Fibroblast of skin of right biceps (primary cell): ENCODE data around the gene USP25.
A peak's percentile ranks its signal among the peaks of the same experiment; 100 is the strongest.

Source experiments
- DNase-seq: peaks from one replicate; pipeline ENCODE4 v3.0.0-alpha.2; 2013

USP25 gene

DNA sequence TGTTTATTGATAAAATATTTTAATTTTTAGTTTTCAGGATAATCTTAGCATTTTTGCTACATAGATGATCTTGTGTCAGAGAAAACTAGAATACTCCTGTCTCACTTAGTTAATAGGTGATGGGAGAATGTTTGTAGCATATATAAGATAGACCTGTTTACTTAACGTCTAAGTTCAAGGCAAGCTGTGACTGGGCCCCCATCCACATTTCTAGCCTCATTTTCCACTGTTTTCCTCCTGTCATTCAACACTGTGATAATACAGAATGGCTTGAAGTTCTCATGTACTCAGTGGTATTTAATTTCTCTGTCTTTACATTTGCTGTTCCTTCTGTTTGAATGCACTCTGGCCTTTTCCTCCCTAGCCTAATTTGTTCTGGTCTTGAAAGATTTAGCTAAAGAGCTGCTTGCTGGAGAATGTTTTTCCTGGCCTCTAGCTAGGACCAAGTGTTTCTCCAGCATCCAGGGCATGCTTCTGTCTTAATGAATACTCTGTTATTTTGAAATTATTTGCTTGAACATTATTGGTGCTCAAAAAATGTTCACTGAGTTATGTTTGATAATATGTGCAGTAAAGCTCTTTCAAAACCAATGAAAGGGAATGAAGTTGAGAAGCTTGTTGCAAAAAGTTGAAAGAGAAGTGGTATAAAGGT, 37.3 kb downstream of the USP25 start:
- DNase-seq, result no peak

DNA sequence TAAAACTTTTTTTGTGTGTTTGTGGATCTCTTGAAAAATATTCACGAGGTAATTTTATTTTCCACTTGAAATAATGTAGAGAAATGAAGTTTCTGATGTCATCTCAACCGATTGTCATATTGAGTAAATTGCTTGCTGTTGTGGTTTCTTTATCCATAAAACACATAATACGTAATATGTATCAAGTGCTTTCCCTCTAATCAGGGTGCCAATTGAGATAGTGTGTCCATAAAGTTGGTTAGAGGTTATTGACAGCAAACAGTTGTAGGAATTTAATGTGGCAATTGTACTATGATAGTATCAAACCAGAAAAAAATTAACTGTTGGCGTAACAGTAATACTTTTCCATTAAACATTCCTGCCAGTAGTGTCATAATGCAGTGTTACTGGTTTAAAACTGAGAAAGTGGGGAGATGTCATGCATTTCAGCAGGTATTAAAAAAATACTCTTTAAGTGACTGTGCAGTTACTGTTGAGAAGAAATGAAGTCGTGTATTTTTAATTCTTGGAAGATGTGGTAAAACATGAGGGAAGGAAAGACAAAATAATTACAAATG, 38.3 kb downstream of the USP25 start:
- DNase-seq, result peak; percentile 44

DNA sequence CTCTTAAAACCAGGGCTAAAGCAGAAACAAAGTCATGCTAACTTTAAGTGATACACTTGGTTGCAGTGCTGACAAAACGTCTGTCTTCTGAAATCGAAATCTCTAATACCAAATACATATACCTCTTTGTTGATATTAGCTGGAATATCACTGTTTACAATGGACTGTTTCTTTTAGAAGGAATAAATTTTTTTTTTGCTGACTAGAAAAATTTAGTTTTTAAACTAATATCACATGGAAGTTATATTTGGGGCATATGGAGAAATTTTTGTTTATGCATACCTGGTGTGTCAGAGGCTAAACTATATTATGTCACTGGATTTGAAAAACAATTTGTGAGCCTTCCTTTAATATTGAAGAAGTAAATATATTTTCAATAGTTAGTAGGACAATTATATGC, 39.1 kb downstream of the USP25 start:
- no peak for DNase-seq

DNA sequence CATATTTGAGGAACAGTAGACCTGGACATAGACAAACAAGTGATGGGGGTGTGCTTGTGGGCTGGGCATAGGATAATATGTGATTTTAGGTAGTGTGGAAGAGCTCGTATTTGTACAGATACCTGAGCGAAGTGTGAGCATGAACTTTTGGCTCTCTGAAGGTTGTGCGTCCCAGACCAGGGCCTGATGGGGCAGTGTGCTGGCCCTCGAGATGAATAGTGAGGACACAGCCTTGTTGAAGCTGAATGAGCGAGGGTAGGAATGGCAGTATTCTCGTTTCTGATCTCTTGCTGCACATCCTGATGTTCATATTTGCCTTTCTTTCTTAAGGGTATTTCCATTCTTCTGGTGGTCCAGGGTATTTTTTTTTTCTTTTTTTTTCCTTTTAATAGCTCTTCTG, 41.5 kb downstream of the USP25 start:
- no peak for DNase-seq

DNA sequence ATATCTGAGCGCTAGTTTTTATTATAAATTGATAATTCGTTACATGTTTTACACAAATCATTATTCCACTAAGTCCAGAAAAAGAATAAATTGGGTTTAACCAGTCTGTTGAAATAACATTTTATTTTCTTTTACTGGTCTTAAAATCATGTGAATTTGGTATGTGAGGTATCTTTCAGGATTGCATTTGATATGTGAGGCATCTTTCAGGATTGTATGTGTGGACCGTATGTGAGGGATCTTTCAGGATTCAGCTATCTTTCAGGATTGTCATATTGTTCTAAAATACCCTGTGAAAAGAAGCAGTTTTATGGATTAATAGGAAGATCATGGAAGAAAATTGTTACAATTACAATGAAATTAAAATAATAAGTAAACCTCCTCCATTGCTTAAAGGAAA, 42.9 kb downstream of the USP25 start:
- DNase-seq, result peak; percentile 38

DNA sequence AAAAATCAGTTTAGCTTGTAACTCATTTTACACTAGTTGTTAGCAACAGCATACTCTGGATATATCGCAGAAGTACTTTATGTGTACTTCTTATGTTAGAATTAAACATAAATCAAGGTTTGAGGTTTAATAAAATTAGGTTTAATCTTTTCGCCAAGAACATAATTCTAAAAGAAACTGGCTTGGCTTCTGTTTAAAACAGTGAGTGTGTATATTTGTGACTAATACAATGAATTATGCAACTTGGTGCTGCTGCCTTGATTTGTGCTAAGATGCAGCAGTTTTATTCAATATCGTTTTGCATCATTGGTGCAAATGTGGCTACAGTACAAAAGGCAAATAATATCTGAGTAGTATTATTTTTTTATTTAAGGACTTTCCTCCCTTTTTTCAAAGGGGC, 44.8 kb downstream of the USP25 start:
- peak; percentile 61 for DNase-seq

DNA sequence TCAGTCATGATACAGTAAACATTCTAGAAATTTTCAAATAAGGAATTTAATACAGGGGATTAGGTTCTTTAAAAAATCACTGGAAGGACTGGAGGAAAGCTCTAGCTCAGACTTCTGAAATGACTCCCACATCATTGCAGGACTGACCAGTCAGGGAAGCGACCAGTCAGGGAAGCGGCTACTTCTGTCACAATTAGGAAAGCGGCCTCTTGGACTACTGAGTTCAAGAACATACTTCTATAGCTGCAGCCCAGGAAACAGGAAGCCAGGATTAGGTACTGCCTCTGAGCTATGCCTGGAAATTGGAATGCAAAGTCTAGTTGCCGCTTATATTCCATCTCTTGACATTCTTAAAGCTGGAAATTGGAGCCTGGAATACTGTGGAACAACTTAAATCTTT, 45.5 kb downstream of the USP25 start:
- no peak for DNase-seq

DNA sequence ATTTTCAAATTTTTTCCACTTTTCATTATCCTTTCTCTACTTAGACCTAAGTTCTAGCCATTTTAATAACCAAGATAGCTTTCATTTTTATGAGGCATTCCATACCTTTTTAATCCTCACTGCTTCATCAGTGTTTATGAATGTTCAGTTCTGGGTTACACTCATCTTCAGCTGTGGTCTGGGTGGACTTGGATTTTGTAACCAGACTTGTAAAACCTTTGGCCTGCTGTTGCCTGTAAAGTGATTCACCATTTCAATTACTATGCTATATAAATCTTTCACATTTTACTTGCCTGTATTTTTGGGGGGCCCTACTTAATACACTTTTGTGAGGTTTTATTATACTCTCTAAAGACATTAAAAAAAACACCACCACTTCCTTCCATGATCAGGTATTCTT, 46.2 kb downstream of the USP25 start:
- peak; percentile 84 for DNase-seq

DNA sequence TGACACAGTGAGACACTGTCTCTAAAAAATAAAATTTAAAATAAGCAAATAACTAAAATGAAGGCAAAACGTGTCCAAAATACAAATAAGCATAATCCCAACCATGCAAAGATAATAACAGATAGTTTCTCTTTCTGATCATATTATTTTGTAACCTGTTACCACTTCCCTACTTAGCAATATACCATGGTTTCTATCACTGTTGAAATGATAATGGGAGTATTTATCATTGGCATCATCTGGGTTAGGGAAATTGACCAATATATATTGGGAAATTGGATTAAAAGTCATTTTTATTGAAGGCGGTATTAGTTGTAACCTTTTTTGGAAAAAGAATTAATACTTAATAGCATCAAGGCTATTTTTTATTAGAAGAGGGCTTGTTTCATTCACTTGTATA, 47.0 kb downstream of the USP25 start:
- no peak for DNase-seq

DNA sequence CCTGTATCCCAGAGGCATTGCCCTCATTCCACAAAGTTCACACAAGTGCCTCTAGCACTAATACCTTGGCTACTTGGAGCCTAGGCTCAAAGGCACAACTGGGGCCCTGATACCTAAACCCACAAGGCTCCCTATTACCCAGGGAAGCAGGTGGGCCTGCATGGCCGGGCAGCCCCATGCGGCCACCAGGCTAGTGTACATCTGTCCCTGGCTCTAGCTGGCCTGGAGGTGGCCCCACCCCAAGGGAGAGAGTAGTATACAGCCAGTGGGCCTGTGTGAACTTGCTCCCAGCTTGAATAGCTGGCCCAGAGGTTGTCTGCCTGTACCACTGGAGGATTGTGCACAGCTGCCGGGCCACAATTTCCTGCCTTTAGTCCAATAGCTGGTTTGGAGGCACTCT, 52.2 kb downstream of the USP25 start:
- no peak for DNase-seq

DNA sequence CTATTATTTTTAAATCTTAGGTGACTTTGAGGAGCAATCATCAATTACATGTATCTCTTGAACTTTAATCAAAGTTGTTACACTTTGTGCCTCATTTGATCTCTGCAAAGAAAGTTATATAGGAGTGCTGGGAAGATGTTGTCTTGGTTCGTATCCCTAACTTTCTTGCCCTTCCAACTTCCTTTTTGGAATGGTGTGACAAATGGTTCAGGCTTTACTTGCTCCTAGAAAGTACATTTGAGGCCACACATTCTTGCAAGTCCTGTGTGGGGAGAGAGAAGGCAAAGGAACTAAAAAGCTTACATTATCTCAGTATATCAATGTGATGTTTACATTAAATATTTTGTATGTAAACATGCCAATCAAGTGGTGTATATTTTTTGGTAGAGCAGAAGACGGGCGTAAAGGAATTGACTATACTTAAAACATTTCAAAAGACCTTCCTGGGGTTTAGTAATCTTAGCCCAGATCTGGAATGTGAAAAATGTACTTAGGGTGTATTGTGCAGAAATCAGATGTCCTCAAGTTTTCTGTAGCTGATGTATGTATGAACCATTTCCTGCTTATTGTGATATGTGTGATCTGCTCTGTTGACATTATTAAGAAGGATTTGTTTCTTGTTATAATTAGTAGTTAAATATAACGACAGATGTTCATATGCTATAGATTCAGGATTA, 59.2 kb downstream of the USP25 start:
- peak; percentile 75 for DNase-seq

DNA sequence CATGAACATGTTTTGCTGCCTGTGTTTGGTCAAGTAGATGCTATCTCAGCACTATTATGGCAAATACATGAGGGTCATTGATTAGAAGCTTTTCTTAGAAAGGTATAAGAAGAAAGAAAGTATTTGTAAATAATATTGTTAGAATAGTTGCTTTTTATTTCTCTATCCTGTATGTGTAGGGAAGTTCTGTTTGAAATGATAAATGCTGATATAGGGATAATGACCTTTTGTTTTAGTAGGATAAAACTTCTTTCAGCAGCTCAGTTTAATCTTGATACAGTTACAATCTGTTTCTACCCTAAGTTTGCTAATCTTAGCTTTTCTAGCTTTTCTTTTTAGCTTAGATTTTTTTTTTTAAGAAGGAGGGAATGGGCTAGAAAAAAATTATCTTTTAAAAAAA, 63.3 kb downstream of the USP25 start:
- no peak for DNase-seq

DNA sequence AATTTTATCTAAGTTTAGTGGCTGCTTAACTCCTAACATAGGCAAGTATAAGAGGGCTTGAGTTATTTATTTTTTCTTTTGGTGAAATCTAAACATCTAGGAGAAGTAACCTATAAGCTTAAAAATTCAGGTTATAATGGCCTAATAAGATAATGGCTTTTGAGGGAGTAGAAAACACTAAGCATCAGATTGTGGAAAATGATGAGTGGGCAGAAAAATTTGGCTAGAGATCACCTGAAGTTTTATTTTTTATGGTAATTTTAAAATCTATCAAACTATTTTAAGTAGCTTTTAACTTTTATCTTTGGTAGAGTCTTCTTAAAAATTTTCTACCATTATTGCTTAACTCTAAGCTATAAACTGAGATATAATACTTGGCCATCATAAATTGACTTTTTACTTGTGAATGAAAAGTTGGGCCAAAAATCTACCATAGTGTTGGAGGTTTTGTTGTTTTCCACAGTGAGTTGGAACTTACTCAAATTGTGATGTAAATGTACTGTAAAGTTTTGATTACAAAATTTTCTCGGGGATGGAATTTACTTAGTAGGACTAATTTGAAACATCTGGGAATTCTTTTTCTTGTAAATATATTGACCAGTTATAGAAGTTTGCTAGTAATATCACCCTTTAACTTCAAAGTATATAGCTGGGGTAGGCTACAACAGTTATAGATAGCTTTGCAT, 63.9 kb downstream of the USP25 start:
- DNase-seq, result peak; percentile 22

DNA sequence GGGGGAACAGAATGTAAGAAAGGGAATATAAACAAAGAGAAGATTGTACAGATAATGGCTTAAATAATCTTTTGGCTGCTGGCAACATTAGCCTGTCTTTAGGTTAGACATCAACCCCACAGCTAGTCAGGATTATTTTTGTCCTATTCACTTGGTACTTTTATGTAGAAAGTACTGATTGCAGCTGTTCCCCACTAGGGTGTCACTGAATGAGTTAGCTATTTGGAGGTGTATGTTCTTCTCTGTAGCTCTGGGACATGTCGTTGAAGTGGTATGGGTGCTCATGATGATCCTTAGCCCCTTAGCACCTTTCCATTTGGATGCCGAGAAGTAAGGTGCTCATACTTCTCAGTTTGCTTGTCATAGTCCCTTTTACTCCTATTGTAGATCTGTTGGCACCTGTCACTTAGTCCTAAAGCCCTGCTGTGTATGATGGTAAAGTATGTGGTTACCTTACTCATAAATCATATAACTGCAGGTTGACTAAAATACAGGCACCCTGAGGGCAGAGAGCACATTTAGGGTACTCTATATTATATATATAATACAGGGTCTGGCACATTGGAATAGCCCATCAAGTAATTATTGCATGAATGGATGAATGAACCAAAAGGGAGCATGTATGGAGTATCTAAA, 64.6 kb downstream of the USP25 start:
- DNase-seq, result no peak

DNA sequence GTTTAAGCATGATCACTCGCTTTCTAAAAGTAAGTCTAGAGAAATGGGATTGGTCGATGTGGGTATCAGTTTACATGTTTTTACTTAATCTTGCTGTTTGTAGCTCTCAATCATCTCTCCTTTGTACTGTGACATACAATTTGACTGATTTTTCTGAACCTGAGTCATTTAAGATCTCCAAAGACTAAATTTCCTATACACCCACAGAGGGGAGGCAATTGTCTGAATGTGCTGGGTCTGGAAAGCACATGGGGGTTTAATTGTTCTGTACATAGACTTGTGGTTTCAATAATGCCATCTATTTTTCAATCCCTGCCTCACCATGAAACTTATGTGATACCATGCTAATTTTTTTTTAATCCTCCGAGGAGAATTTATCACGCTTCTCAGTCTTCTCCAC, 65.8 kb downstream of the USP25 start:
- no peak for DNase-seq

DNA sequence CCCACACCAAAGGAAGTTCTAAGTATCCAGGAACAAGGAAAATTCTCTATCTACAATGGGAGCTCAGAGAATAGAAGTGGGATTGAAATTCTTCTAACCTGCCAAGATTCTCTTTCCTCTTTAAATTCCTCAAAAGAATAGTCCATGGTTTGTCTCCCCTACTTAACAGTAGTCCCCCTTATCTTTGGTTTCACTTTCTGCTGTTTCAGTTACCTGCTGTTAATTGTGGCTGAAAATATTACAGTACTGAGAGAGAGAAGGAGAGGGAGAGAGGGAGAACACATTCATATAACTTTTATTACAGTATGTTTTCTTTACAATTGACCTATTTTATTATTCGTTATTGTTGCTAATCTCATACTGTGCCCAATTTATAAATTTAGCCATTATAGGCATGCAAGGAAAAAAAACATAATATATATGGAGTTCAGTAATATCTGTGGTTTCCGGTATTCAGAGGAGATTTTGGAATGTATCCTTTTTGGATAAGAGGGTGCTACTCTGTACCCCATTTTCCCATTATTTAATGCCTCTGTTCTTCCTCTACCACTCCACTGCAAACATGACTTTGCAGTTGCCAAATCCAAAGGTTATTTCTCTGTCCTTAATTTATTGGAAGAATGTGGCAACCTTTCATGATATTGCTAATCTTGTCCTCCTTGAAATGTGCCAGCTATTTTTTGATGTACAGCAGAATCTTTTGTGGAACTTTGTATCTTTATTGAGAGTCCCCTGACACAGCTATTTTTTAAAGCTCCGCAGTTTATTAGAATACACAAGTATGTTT, 68.0 kb downstream of the USP25 start:
- no peak for DNase-seq

DNA sequence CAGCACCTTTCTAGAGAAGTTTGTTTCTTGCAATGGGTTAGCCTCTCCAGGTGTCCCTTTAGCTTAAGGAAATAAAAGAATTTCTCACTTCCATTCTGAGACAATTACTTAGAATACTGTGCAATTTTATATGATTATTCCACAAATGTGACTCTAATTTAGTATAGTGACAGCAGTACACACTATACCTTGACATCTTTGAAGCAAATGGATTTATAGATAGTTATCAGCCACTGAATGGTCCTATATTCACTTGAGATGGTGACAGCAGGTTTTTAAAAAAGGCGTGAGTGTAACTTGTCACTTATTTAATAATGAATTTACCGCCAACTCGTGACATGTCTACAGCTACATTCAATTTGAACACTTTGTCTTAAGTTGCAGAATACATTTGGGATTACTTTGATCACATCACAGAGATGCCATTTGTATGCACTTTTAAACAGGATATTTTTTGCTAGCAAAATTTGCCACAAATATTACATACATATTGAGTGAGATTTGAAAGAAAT, 71.6 kb downstream of the USP25 start:
- no peak for DNase-seq

DNA sequence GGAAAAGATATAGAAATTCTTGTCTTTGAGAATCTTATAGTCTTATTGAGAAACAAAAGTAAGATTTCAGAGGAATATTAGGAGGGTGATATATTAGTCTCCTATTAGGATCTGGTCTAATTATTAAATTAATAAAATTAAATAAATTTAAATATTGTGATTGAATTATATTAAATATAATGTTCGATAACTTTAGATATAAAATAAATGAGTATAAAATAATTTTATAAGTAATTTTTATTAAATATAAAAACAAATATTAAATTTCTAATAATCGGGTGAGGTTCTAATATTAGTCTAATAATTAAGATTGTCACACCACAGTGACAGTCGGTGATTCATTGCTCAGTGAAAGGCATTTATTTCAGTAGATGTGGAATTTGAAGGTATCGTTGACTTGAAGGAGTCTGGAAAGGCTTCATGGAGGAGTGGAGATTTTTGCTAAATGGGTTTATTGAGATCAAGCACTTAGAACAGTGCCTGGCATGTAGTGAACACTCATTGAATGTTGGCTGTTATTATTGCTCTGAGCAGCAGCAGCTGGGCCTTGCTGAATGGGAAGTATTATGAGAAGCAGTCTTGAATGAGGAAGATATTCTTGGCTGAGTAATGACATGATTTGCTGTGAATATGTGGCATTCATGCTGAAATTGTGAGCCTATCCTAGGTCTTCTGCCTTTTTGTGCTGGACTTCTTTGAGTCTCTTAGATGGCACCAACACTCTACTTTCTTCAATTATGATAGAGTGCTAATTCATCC, 74.6 kb downstream of the USP25 start:
- no peak for DNase-seq

DNA sequence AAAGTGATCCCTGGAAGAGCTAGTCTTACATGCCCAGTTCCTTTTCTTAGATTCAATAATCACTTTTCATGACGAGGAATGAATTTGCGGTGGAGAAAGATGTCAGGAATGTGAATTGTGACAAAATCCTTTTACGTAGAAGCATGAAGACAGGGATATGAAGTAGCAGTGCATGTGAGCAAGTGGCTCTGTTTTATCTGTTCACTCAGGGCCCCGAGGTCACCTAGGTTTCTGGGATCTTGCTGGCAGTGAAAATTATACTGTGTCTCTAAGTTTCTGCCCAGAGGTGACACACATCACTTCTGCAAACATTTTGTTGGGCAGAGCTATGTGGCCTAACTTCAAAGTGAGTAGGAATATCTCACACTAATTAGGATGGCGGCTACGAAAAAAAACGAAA, 79.3 kb downstream of the USP25 start:
- DNase-seq, result no peak

DNA sequence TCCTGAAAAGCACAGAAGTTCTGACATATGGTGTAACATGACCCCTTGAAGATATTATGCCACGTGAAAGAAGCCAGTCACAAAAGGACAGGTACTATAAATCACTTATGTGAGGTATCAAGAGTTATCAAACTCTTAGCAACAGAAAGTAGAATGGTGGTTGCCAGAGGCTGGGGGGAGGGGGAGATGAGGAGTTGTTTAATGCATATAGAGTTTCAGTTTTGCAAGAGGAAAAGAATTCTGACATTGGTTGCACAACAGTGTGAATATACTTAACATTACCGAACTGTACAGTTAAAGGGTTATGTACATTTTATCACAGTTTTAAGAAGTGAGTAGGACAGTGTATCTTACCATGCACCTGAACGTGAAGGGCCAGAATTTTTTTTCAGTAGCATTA, 80.0 kb downstream of the USP25 start:
- peak; percentile 61 for DNase-seq

DNA sequence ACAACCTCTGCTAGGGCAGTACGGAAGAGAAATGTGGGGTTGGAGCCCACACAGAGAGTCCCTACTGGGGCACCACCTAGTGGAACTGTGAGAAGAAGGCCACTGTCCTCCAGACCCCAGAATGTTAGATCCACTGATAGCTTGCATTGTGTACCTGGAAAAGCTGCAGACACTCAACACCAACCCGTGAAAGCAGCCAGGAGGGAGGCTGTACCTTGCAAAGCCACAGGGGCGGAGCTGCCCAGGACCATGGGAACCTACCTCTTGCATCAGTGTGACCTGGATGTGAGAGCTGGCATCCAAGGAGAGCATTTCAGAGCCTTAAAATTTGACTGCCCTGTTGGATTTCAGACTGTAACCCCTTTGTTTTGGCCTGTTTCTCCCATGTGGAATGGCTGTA, 85.5 kb downstream of the USP25 start:
- DNase-seq, result no peak

DNA sequence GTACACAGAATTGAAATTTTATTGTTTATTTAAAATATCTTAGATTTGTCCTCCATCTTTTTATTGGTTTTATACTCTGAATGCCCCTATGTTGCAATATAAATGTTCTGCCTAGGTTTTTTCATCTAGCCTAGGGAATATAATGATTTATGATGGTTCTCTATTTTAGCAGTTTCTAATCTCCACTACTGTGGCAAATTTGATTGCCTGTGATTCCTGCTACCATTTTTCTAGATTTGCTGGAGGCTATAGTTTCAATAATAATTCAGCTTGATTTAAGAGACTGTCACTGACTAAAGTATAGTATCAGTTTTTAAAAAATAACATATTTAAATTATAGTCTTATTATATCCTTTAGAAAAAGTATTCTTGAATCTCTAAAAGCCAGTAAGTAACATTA, 90.5 kb downstream of the USP25 start:
- DNase-seq, result no peak
